Measurements from ENCODE around the gene NIPAL1.

GRCh38 chr4:48044298-48044697 lies 27.7 kb downstream of the NIPAL1 start:
- TF ChIP-seq CTCF (IDR thresholded peaks at IDR 0.05) (no peak), POLR2A (IDR thresholded peaks at IDR 0.05) (no peak)
